Central memory CD8-positive, alpha-beta T cell (primary cell): ENCODE data around the gene SHISA5.

ENCODE experiments used
- ATAC-seq: fragments of 150-1000 bp; cut with Tn5 transposase; replicated peaks from 2 replicates; pipeline ENCODE4 v1.10.0; 2022; ENCODE audit warnings: mild to moderate bottlenecking, moderate FRiP score, moderate number of reproducible peaks; ENCODE audit not compliant: poor library complexity, severe bottlenecking; ENCODE audit errors: extremely low read depth
- DNase-seq, 2 donors: peaks; one replicate each; pipeline ENCODE4 v3.0.0; 2021; ENCODE audit warnings: low spot score in 2 of 2
- H3K27ac Mint-ChIP-seq: one replicate; pipeline ENCODE4 v1.8.0; 2022; ENCODE audit warnings: low read depth, mild to moderate bottlenecking, moderate library complexity, mixed read lengths
- H3K27me3 Mint-ChIP-seq: one replicate; pipeline ENCODE4 v1.8.0; 2022; ENCODE audit warnings: mixed read lengths
- H3K36me3 Mint-ChIP-seq: one replicate; pipeline ENCODE4 v1.8.0; 2022; ENCODE audit warnings: mild to moderate bottlenecking, moderate library complexity, mixed read lengths; ENCODE audit not compliant: insufficient read depth
- H3K4me1 Mint-ChIP-seq: one replicate; pipeline ENCODE4 v1.8.0; 2022; ENCODE audit warnings: mixed read lengths
- H3K4me3 Mint-ChIP-seq: one replicate; pipeline ENCODE4 v1.8.0; 2022; ENCODE audit warnings: mild to moderate bottlenecking, moderate library complexity, mixed read lengths
- H3K9me3 Mint-ChIP-seq: one replicate; pipeline ENCODE4 v1.8.0; 2022; ENCODE audit warnings: mixed read lengths

SHISA5 gene

GRCh38 chr3:48514431-48515227, 10.7 kb upstream of the SHISA5 start:
- peak overlapping the region; percentile 36 for H3K4me3 Mint-ChIP-seq
- no peaks in the 10 kb centered on the region for H3K9me3 Mint-ChIP-seq
- H3K36me3 Mint-ChIP-seq: no peaks in the 10 kb centered on the region
- H3K27me3 Mint-ChIP-seq: no peaks in the 10 kb centered on the region
- peaks cover 32% of the 10 kb centered on the region for H3K4me1 Mint-ChIP-seq
- peak; percentile 40 for ATAC-seq
- H3K27ac Mint-ChIP-seq: no peak overlapping the region
- DNase-seq: no peak

GRCh38 chr3:48511551-48511950, 7.6 kb upstream of the SHISA5 start:
- H3K27me3 Mint-ChIP-seq: no peaks in the 10 kb centered on the region
- no peaks in the 10 kb centered on the region for H3K9me3 Mint-ChIP-seq
- ATAC-seq (no peak), DNase-seq (no peak)
- H3K4me3 Mint-ChIP-seq: no peak overlapping the region
- no peak overlapping the region for H3K27ac Mint-ChIP-seq
- peaks cover 1% of the 10 kb centered on the region for H3K36me3 Mint-ChIP-seq
- peaks cover 32% of the 10 kb centered on the region for H3K4me1 Mint-ChIP-seq

- peaks cover 32% of the 10 kb centered on the region for H3K4me1 Mint-ChIP-seq
- H3K4me3 Mint-ChIP-seq: no peak overlapping the region
- peaks cover 2% of the 10 kb centered on the region for H3K36me3 Mint-ChIP-seq
- DNase-seq: peak; percentile 50 to 62
- peak; percentile 81 for ATAC-seq
- no peaks in the 10 kb centered on the region for H3K27me3 Mint-ChIP-seq
- H3K9me3 Mint-ChIP-seq: no peaks in the 10 kb centered on the region
- peak overlapping the region; percentile 72 for H3K27ac Mint-ChIP-seq
Observed at GRCh38 chr3:48507256-48508061, 3.5 kb upstream of the SHISA5 start.

GRCh38 chr3:48505968-48506504, 2.1 kb upstream of the SHISA5 start:
- H3K4me1 Mint-ChIP-seq: peaks cover 45% of the 10 kb centered on the region

GRCh38 chr3:48505146-48505545, 1.2 kb upstream of the SHISA5 start:
- peaks cover 2% of the 10 kb centered on the region for H3K36me3 Mint-ChIP-seq
- H3K27me3 Mint-ChIP-seq: no peaks in the 10 kb centered on the region
- H3K27ac Mint-ChIP-seq: peak overlapping the region; percentile 44
- ATAC-seq: no peak
- DNase-seq: no peak
- peaks cover 53% of the 10 kb centered on the region for H3K4me1 Mint-ChIP-seq
- peak overlapping the region; percentile 80 for H3K4me3 Mint-ChIP-seq
- no peaks in the 10 kb centered on the region for H3K9me3 Mint-ChIP-seq

More at GRCh38 chr3:48505968-48506504, 2.1 kb upstream of the SHISA5 start:
- H3K27ac Mint-ChIP-seq: peak overlapping the region; percentile 72
- DNase-seq (no peak), ATAC-seq (no peak)
- H3K36me3 Mint-ChIP-seq: peaks cover 2% of the 10 kb centered on the region
- H3K27me3 Mint-ChIP-seq: no peaks in the 10 kb centered on the region
- H3K4me3 Mint-ChIP-seq: no peak overlapping the region
- H3K9me3 Mint-ChIP-seq: no peaks in the 10 kb centered on the region

- Mint-ChIP-seq H3K9me3 (no peaks in the 10 kb centered on the region), H3K4me3 (peak overlapping the region; percentile 80), H3K4me1 (peaks cover 57% of the 10 kb centered on the region), H3K27ac (peak overlapping the region; percentile 88), H3K27me3 (no peaks in the 10 kb centered on the region), H3K36me3 (peaks cover 5% of the 10 kb centered on the region)
- ATAC-seq (peak; percentile 2), DNase-seq (no peak)
Observed at GRCh38 chr3:48503401-48504050, 448 bp downstream of the SHISA5 start.

- peaks cover 54% of the 10 kb centered on the region for H3K4me1 Mint-ChIP-seq
- peak overlapping the region; percentile 88 for H3K27ac Mint-ChIP-seq
- peaks cover 9% of the 10 kb centered on the region for H3K36me3 Mint-ChIP-seq
Observed at GRCh38 chr3:48502728-48503168, 1.2 kb downstream of the SHISA5 start.

GRCh38 chr3:48502121-48502520, 1.9 kb downstream of the SHISA5 start:
- H3K27me3 Mint-ChIP-seq: no peaks in the 10 kb centered on the region
- H3K27ac Mint-ChIP-seq: peak overlapping the region; percentile 88
- H3K36me3 Mint-ChIP-seq: peaks cover 11% of the 10 kb centered on the region
- DNase-seq (no peak), ATAC-seq (no peak)
- H3K9me3 Mint-ChIP-seq: no peaks in the 10 kb centered on the region
- H3K4me3 Mint-ChIP-seq: peak overlapping the region; percentile 80
- peaks cover 48% of the 10 kb centered on the region for H3K4me1 Mint-ChIP-seq

More at GRCh38 chr3:48502728-48503168, 1.2 kb downstream of the SHISA5 start:
- DNase-seq: no peak
- Mint-ChIP-seq H3K9me3 (no peaks in the 10 kb centered on the region), H3K4me3 (peak overlapping the region; percentile 80), H3K27me3 (no peaks in the 10 kb centered on the region)
- no peak for ATAC-seq

GRCh38 chr3:48501196-48501595, 2.8 kb downstream of the SHISA5 start:
- Mint-ChIP-seq H3K27ac (peak overlapping the region; percentile 88), H3K4me1 (peaks cover 39% of the 10 kb centered on the region), H3K4me3 (no peak overlapping the region), H3K9me3 (no peaks in the 10 kb centered on the region), H3K27me3 (no peaks in the 10 kb centered on the region), H3K36me3 (peaks cover 14% of the 10 kb centered on the region)
- no peak for ATAC-seq
- DNase-seq: no peak

GRCh38 chr3:48500656-48501055, 3.3 kb downstream of the SHISA5 start:
- H3K4me1 Mint-ChIP-seq: peaks cover 36% of the 10 kb centered on the region
- H3K4me3 Mint-ChIP-seq: no peak overlapping the region
- peak overlapping the region; percentile 88 for H3K27ac Mint-ChIP-seq
- DNase-seq: no peak
- no peaks in the 10 kb centered on the region for H3K9me3 Mint-ChIP-seq
- H3K36me3 Mint-ChIP-seq: peaks cover 16% of the 10 kb centered on the region
- no peak for ATAC-seq
- H3K27me3 Mint-ChIP-seq: no peaks in the 10 kb centered on the region

- ATAC-seq: no peak
- no peak overlapping the region for H3K4me3 Mint-ChIP-seq
Observed at GRCh38 chr3:48493203-48493501, 10.8 kb downstream of the SHISA5 start.

GRCh38 chr3:48492461-48493202, 11.3 kb downstream of the SHISA5 start:
- Mint-ChIP-seq H3K4me3 (no peak overlapping the region), H3K9me3 (no peaks in the 10 kb centered on the region), H3K27ac (no peak overlapping the region), H3K4me1 (no peaks in the 10 kb centered on the region), H3K36me3 (peaks cover 13% of the 10 kb centered on the region), H3K27me3 (no peaks in the 10 kb centered on the region)
- ATAC-seq (no peak), DNase-seq (no peak)

More at GRCh38 chr3:48493203-48493501, 10.8 kb downstream of the SHISA5 start:
- H3K27ac Mint-ChIP-seq: no peak overlapping the region
- H3K4me1 Mint-ChIP-seq: no peaks in the 10 kb centered on the region
- H3K36me3 Mint-ChIP-seq: peaks cover 14% of the 10 kb centered on the region
- H3K27me3 Mint-ChIP-seq: no peaks in the 10 kb centered on the region
- no peak for DNase-seq
- no peaks in the 10 kb centered on the region for H3K9me3 Mint-ChIP-seq
